Pulmonary artery endothelial cell (primary cell): ENCODE measurements around the gene APOA1. TPM values are rescaled to one million over a fixed set of nuclear protein-coding genes. Genes with fewer than 3 reads are reported as not detected.

ENCODE experiments used
- DNase-seq: peaks from one replicate; pipeline ENCODE4 v3.0.0-alpha.2; 2011; ENCODE audit warnings: low read depth, low spot score
- total RNA-seq: library from RNA; depleted of rRNA; stranded (reverse); fragments of >200 nt; gene quantifications from 2 replicates; pipeline ENCODE4 v1.2.3, GENCODE V29; 2014

Gene APOA1
- total RNA-seq, 1 donor from 2014 or later = not detected

GRCh38 chr11:116790167-116791001 is 47.0 kb downstream of the APOA1 start:
- no peak for DNase-seq

GRCh38 chr11:116788975-116789374 is 48.4 kb downstream of the APOA1 start:
- DNase-seq = no peak

GRCh38 chr11:116788534-116788933 is 48.9 kb downstream of the APOA1 start:
- no peak for DNase-seq

GRCh38 chr11:116787786-116788486 is 49.5 kb downstream of the APOA1 start, which contains the start of gene ZPR1:
Gene ZPR1 (minus strand): TSS chr11:116788023. CDS start chr11:116787990, 33 bp downstream.
- peak; percentile 24 for DNase-seq

GRCh38 chr11:116787436-116787785 is 50.0 kb downstream of the APOA1 start:
- DNase-seq = no peak

GRCh38 chr11:116786966-116787365 is 50.5 kb downstream of the APOA1 start:
- DNase-seq = no peak

GRCh38 chr11:116786326-116786725 is 51.1 kb downstream of the APOA1 start:
- DNase-seq = no peak

Other genes starting within 250 kb of the APOA1 start
- gene BUD13, start 64.6 kb downstream of the APOA1 start, total RNA-seq = 20.2 and 25.3 TPM in 2 replicates
- 45.4 and 57.0 TPM in 2 replicates for gene ZPR1, start 49.6 kb downstream of the APOA1 start, total RNA-seq
- not detected in 2 replicates for gene APOA5, start 45.7 kb downstream of the APOA1 start, total RNA-seq
- not detected in 2 replicates for gene APOA4, start 14.3 kb downstream of the APOA1 start, total RNA-seq
- not detected in 2 replicates for gene APOC3, start 7.7 kb downstream of the APOA1 start, total RNA-seq